Panc1 (cell line): ENCODE results near the gene CLIC1. TPM values are rescaled to one million over a fixed set of nuclear protein-coding genes. Genes with fewer than 3 reads are reported as not detected.

ENCODE experiments used
- ATAC-seq: fragments of 200-7000 bp; cut with Tn5 transposase; 2 replicates; pipeline ENCODE4 v1.9.1; 2020; ENCODE audit warnings: mild to moderate bottlenecking, moderate library complexity
- BruUV-seq: library from RNA; stranded (reverse); fragments of 400-500 nt; replicated peaks from 2 replicates; lab custom pipeline; 2021; lab: Mats Ljungman, UMichigan
- CTCF ChIA-PET: fragments of 300-600 bp; sonication (Branson Sonifier 250); formaldehyde crosslinking; loops from one replicate; lab custom pipeline; 2022; ENCODE audit warnings: antibody characterized with exemption; lab: Charles Lee
- POLR2A ChIA-PET: fragments of 300-600 bp; sonication (Branson Sonifier 250); formaldehyde crosslinking; loops from one replicate; lab custom pipeline; 2022; ENCODE audit warnings: antibody characterized with exemption; lab: Charles Lee
- DNase-seq: peaks from one replicate; pipeline ENCODE4 v3.0.0-alpha.2; 2010; ENCODE audit warnings: low read depth, low spot score
- H3K27ac ChIP-seq: 2 replicates; pipeline ENCODE4 v1.5.1; 2011; ENCODE audit warnings: mild to moderate bottlenecking, low read length, inconsistent platforms
- H3K27me3 ChIP-seq: fragments of 200-500 bp; sonication (Bioruptor generic); 2 replicates; pipeline ENCODE4 v1.6.0; 2014; ENCODE audit warnings: low read length, inconsistent platforms; ENCODE audit not compliant: control insufficient read depth, insufficient read depth
- H3K36me3 ChIP-seq: fragments of 200-500 bp; sonication (Bioruptor generic); 2 replicates; pipeline ENCODE4 v1.5.1; 2014; ENCODE audit warnings: inconsistent platforms, mild to moderate bottlenecking, low read length, moderate library complexity; ENCODE audit not compliant: control insufficient read depth, insufficient read depth
- H3K4me1 ChIP-seq: 2 replicates; pipeline ENCODE4 v1.5.1; 2011; ENCODE audit warnings: inconsistent platforms, mild to moderate bottlenecking, low read length, moderate library complexity; ENCODE audit not compliant: control insufficient read depth, insufficient read depth
- H3K4me3 ChIP-seq, 2 experiments: 2 replicates each; pipeline ENCODE4 v1.5.1; 2011 to 2012; ENCODE audit warnings: low read depth in 2 of 2, low read length in 2 of 2, mild to moderate bottlenecking in 2 of 2, inconsistent platforms in 1 of 2, moderate library complexity in 1 of 2
- H3K9me3 ChIP-seq: fragments of 200-500 bp; sonication (Bioruptor generic); 2 replicates; pipeline ENCODE4 v1.5.1; 2014; ENCODE audit warnings: low read depth, mild to moderate bottlenecking, inconsistent platforms, low read length, moderate library complexity; ENCODE audit not compliant: control insufficient read depth, insufficient read depth
- CTCF ChIP-seq: fragments of 450-650 bp; IDR thresholded peaks from 2 replicates; pipeline ENCODE4 v1.5.1; 2017; ENCODE audit warnings: mild to moderate bottlenecking
- POLR2AphosphoS5 ChIP-seq: IDR thresholded peaks from 2 replicates; pipeline ENCODE4 v1.6.1; 2012; ENCODE audit warnings: mild to moderate bottlenecking, low read depth, low read length, moderate library complexity
- REST ChIP-seq, 2 experiments: IDR thresholded peaks; 2 replicates each; pipeline ENCODE4 v1.6.1; 2011 to 2012; ENCODE audit warnings: low read depth in 2 of 2, control low read depth in 1 of 2, low read length in 1 of 2, mild to moderate bottlenecking in 1 of 2, moderate library complexity in 1 of 2; ENCODE audit not compliant: insufficient read depth in 1 of 2
- SIN3A ChIP-seq: IDR thresholded peaks from 2 replicates; pipeline ENCODE4 v1.6.1; 2012; ENCODE audit warnings: low read depth, mild to moderate bottlenecking, low read length, moderate library complexity, borderline replicate concordance; ENCODE audit not compliant: insufficient read depth
- TCF7L2 ChIP-seq: IDR thresholded peaks from 2 replicates; pipeline ENCODE4 v1.6.1; 2011; ENCODE audit warnings: mild to moderate bottlenecking, low read depth, low read length, inconsistent platforms
- in situ Hi-C: cut with HindIII; loops from 2 replicates; pipeline ENCODE4 v1.10.0; 2016; ENCODE audit warnings: low sequenced_read_pairs, low pct_unique_long_range_greater_than_20kb
- intact Hi-C: fragments of 100-400 bp; cut with micrococcal nuclease; formaldehyde crosslinking; loops from one replicate; pipeline ENCODE4 v1.10.0; 2022; ENCODE audit not compliant: unreplicated experiment
- total RNA-seq: library from RNA; stranded (reverse); gene quantifications from one replicate; pipeline ENCODE4 v1.2.1, GENCODE V29; 2021; ENCODE audit not compliant: unreplicated experiment

The CLIC1 gene
- total RNA-seq, 1 experiment from 2014 or later: 583 TPM

- no peak for ATAC-seq
Measured at GRCh38 chr6:31708224-31708623, 28.1 kb downstream of the CLIC1 start.

GRCh38 chr6:31707701-31708100 is 28.6 kb downstream of the CLIC1 start:
- ChIA-PET CTCF (no interaction called here), POLR2A (no interaction called here)
- intact Hi-C loops: no loop called here
- in situ Hi-C loops: no loop called here
- no peaks in the 10 kb centered on the region for H3K9me3 ChIP-seq
- no peaks in the 10 kb centered on the region for H3K27me3 ChIP-seq
- peaks cover 2% of the 10 kb centered on the region; the same call in 1 of the 2 replicates for H3K36me3 ChIP-seq
- no peak overlapping the region for H3K4me3 ChIP-seq
- DNase-seq (no peak), ATAC-seq (no peak)
- no TSS peak for BruUV-seq
- no peak overlapping the region for H3K27ac ChIP-seq
- H3K4me1 ChIP-seq: no peaks in the 10 kb centered on the region; the same call in 1 of the 2 replicates
- TF ChIP-seq REST (IDR thresholded peaks at IDR 0.05; ENCODE audit: insufficient read depth in 1 of 2, low read depth in 2 of 2, low read length in 1 of 2) (no peak), POLR2AphosphoS5 (no peak), CTCF (no peak), SIN3A (no peak), TCF7L2 (no peak)

More at GRCh38 chr6:31708224-31708623, 28.1 kb downstream of the CLIC1 start:
- intact Hi-C loops (no loop called here), in situ Hi-C loops (no loop called here)
- ChIA-PET CTCF (no interaction called here), POLR2A (no interaction called here)
- Histone ChIP-seq H3K4me1 (no peaks in the 10 kb centered on the region; the same call in 1 of the 2 replicates), H3K27me3 (no peaks in the 10 kb centered on the region), H3K27ac (no peak overlapping the region), H3K4me3 (no peak overlapping the region), H3K9me3 (no peaks in the 10 kb centered on the region), H3K36me3 (no peaks in the 10 kb centered on the region)
- no peak for DNase-seq
- no TSS peak for BruUV-seq
- TF ChIP-seq POLR2AphosphoS5 (no peak), REST (IDR thresholded peaks at IDR 0.05; ENCODE audit: insufficient read depth in 1 of 2, low read depth in 2 of 2, low read length in 1 of 2) (no peak), CTCF (no peak), TCF7L2 (no peak), SIN3A (no peak)
